Erythroblast (primary cell): ENCODE results near the gene MYH4.

ENCODE experiments used
- DNase-seq, 2 experiments: peaks; one replicate each; lab custom pipeline; 2025; lab: John Stamatoyannopoulos, UW
- GATA1 ChIP-seq: IDR thresholded peaks from 2 replicates; pipeline ENCODE4 v1.6.1; 2011; ENCODE audit warnings: low read depth, mild to moderate bottlenecking, control low read depth, low read length, moderate library complexity
- POLR2A ChIP-seq: IDR thresholded peaks from 2 replicates; pipeline ENCODE4 v1.6.1; 2011; ENCODE audit warnings: mild to moderate bottlenecking, low read length

Gene MYH4

DNA sequence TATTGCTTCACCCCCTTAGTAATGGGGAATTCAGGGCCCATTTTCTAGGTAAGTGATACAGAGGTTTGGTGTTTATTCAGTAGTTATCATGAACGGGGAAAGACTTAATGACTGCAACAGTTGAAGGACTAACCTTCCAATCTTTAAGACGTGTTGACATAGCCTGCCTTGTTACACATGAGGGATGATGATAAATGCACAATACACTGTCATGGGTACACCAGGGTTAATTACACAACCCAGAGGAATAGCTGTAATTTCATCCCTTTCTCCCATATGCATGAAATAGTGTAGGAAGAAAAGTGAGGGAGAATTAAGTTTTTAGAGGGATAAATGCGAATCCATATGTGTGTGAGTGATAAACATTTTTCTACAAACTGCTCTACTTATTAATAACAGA lies 10.7 kb downstream of the MYH4 start:
- DNase-seq, result no peak
- TF ChIP-seq POLR2A, result no peak
- no peak for TF ChIP-seq GATA1

DNA sequence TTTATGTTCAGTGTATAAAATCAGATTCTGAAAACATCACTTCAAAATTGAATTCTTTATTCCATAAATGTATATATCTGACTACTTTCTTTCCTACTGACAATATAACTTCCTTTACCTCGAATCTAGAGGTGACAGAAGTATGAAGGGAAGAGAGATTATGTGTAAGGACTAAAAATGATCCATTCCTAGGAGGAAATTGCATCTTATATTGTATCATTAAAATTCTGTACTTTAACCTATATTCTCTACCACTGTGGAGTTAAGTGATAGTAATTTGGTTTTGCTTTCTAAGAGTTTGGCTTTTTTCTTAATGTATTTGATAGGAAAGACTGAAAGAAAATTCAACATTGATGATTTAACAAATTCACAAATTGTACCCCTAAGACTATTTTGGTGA lies 11.4 kb downstream of the MYH4 start:
- TF ChIP-seq GATA1 (no peak), POLR2A (no peak)

DNA sequence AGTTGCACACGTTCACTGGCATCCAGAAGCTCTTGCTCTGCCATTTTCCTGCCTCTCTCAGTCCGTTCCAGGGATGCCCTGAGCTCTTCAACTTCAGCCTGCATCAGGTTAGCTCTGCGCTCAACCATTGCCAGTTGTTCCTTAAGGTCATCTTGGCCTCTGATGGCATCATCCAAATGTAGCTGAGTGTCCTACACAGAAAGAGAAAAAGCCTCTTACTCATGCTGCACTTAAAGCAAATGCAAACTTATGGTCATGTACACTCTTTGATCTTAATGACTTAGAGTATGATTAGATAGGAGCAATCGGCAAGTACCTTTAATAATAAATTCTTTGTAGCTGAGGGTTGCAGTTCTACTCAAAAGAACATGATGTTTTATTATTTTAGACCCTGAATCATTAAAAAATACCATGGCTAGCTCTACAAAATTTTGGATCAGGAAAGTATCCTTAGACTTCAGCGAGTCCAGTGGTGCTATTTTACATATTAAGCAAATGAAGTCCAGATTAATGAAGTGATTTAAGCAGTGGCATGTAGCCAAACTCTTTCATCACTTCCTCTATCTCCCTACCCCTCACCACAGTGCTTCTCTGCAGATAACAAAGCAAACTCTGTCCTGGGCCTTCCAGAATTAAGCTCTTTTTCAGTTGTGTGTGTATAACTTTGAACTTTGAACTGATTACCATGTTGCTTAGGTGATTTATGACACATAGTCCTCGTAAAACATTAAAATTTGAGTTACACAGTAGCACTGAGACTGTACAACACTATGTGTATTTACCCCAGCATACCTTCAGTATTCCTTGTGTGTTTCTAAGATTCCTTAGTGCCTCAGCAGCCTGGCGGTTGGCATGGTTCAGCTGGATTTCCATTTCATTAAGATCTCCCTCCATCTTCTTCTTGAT lies 22.1 kb downstream of the MYH4 start:
- peak in 1 of 2 experiments; percentile 1 for DNase-seq
- TF ChIP-seq POLR2A, result no peak
- no peak for TF ChIP-seq GATA1

More for the DNA sequence above, 11.4 kb downstream of the MYH4 start:
- no peak for DNase-seq

DNA sequence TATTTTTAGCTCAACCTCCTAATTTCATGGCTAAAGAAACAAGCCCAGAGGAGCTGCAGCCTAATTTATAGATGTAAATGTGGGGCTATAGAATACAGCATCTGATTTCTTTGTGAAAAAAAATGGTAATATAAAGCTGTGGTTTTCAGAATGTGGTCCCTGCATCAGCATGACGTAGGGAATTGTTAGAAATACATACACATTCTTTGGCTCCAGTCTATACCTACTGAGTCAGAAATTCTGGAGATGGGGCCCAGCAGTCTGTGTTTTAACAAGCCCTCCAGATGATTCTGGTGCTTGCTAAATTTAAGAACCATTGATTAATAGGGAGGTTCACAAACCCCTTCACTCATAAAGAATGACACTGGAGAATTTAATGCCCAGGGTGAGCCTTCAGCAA lies 29.5 kb downstream of the MYH4 start:
- no peak for DNase-seq
- no peak for TF ChIP-seq POLR2A
- no peak for TF ChIP-seq GATA1

DNA sequence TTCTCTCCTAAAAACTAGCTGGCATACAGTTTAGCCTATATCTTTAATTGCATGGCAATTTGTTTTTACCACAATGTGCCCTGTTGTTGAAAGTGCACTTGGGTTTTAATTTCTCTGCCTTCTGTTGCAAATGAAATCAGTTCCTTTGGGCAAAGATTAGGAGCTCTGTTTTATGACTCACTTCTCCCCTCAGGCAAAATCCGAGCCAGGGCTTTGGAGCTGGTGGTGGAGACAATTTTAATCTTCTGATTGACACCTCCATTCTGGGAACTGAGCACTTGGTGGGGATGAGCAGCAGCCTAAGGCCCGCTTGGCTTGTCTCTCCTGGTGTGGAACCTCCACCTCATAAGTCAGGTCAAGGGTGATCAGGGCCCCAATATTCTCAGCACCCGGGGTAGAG lies 34.3 kb downstream of the MYH4 start:
- DNase-seq, result no peak
- no peak for TF ChIP-seq GATA1
- no peak for TF ChIP-seq POLR2A

DNA sequence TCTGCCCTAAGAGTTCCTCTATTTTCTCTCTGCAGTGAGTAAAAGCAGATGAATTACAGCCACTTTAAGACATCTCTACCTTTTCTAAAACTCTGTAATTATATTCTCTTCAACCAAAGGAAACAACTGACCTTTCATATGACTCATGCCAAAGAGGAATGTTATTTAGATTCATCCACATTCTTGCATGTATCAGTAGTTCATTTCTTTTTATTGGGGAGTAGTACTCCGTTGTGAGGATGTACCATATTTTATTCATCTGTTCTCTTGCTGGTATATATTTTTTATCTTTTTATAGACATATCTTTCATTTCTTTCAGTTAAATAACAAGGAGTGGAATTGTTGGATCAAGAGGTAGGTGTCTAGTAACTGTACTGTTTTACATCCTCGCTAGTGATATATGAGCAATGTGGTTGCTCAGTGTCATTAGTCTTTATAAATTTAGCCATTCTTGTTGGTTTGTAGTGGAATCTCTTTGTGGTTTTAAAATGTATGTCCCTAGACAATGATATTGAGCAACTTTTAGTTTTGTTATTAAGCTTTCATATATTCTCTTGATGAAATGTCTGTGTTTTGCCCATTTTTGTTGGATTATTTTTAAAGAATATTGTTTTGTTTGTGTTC lies 39.8 kb downstream of the MYH4 start:
- no peak for TF ChIP-seq GATA1
- no peak for TF ChIP-seq POLR2A
- no peak for DNase-seq

DNA sequence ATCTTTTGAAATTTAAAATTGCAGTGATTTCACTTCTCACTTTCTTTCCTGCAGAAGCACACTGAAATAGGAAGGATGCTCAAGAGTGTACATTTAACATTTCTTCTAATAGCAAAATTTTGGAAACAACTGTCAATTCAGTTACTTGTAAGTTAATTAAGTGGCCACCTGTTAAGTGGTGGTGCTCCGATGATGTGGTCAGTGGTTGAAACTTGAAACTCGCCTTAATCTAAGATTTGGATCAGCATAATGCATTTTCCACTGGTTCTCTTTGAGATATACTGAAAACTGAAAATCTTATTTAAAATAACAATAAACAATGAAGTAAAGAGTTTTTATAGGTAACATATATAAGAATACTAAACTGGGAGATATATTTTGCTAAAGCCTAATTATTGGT lies 40.6 kb downstream of the MYH4 start:
- DNase-seq, result no peak
- TF ChIP-seq GATA1, result no peak
- no peak for TF ChIP-seq POLR2A

DNA sequence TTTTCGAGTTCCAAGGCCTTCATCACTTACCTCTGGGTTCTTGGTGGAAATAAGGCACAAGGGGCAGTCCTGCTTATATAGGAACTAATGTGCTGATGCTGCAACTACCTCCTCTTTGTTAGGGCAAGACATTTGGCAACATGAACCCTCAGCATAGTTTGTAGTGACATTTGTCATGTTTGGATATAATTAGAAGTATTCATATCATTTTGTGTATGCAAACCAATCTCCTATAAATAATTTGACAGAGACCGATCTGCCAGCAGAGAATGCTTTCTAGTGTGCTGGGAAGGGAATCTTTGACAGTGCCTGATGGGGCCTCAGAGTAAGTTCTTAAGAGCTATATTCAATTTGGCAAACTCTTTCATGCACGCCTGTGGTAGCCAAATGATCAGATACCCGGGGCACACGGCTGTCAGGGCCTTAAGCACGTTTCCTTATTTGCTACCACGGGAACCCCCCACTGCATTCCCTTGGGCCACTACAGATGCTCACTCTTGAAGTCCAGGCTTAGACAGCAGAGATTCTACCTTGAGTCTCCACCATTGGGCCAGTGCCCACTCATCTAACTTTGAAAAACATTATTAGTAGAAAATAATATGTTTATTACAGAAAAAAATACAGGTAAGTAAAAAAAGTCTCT lies 47.3 kb downstream of the MYH4 start, which contains the start of gene MYH8:
MYH8 (minus strand) TSS at position 51 of the 643 bp plus-strand sequence. CDS start 1,723 bp downstream, outside the sequence.
- DNase-seq, result no peak
- no peak for TF ChIP-seq POLR2A
- no peak for TF ChIP-seq GATA1

DNA sequence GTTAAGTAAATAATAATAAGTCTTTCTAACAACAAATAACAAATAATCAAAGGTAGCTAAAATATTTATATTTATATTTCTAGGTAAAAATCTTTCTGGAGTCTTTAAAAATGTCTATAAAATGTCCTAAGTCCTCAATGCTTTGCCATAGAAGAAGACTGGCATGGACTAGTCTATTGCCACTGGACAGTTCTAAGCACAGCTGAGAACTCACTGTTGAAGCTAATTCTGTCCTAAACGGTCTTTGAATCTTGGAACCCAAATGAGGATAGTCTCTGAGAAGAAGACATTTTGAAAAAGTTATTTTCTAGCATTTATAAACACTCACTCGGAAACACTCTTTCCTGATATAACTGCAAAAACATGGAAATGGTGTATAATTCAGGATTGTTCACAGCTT lies 48.1 kb downstream of the MYH4 start:
- TF ChIP-seq POLR2A (no peak), GATA1 (no peak)
- DNase-seq, result no peak

DNA sequence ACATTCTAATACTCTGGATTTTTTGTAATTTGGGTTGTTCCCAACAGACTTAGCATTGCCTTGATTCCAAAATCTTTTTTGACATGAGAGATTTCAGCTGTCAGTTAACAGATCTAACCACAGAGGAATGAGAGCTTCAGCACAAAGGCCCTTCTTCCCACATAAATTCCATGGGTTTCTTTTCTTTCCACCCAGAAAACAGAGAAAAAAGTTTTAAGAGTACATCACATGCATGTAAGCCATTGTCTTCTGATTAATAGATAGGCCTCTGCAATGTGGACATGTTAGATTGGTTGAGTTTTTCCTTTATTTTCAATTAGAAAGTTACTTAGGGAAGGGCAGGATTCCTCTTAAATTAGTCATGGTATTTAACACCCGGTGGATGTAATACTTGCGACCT lies 48.5 kb downstream of the MYH4 start:
- DNase-seq, result no peak
- TF ChIP-seq GATA1, result no peak
- no peak for TF ChIP-seq POLR2A

DNA sequence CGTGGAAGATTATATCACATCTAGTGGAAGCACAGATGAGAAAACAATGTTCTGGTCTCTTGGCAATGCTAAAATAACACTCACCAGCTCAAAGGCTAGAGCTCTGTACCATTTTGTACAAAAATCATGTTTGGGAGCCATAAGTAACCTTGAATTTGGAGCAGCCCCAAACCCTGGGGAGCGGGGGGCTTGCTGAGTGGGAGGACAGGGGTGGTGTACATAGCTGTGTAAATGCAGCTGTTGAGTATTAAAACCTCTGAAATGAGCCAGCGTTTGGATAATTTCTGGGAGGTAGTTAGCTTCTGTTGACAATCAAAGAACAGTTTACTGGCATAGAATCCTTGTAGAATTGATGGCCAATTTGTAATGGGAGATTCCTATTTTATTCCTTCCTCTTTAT lies 51.9 kb downstream of the MYH4 start:
- no peak for TF ChIP-seq GATA1
- no peak for TF ChIP-seq POLR2A
- DNase-seq, result no peak

DNA sequence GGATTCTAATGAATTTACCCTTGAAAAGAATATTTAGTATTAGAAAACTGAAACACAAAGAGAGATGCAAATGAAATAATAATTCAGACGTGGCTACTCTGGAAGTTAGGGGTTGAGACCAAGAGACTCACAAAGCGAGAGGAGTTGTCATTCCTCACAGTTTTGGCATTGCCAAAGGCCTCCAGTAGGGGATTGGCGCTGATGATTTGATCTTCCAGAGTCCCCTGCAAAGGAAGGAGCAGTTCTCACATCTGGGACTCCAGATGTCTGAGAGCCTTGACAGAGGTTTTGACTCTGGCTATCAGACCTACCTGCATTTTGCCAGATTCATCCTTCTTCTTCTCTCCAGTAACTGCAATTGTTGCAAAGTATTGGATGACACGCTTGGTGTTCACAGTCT lies 54.2 kb downstream of the MYH4 start:
- TF ChIP-seq GATA1, result no peak
- DNase-seq, result no peak

DNA sequence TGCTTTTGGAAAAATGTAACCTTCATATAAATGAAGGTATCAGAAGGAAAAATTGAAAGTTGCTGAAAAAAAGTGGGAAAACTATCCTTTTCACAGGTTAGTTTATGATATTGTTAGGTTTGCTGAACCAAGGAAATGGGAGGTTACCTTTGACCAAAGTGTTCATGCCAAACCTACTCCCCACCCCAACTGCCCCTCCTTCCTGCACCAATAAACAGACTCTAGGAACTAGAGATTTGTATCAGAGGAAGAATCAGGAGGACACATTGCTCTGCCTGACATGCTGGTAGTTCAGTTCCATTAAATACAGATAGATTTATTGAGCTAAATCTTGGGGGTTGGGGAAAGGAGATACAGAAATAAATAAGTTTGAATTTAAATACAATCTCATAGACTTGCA lies 65.8 kb downstream of the MYH4 start:
- TF ChIP-seq GATA1 (no peak), POLR2A (no peak)
- DNase-seq, result no peak

DNA sequence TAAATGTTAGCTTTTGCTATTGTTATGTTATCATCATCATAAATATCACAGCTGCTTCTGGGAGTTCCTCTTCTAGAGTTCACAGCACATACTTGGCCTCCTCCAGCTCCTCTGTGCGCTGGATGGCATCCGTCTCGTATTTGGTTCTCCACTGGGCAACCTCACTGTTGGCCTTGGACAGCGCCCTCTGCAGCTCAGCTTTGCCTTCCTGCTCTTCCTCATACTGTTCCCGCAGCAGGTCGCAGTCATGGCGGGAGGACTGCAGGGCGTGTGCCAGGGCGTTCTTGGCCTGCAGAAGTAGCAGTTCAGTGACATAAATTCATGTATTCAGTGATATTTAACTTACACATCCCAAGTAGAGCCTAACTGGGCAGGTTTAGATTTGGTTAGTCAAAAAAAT lies 71.0 kb downstream of the MYH4 start:
- TF ChIP-seq POLR2A (no peak), GATA1 (no peak)
- DNase-seq, result peak in 1 of 2 experiments; percentile 2
